ENCODE data around the gene CCNF.

DNA sequence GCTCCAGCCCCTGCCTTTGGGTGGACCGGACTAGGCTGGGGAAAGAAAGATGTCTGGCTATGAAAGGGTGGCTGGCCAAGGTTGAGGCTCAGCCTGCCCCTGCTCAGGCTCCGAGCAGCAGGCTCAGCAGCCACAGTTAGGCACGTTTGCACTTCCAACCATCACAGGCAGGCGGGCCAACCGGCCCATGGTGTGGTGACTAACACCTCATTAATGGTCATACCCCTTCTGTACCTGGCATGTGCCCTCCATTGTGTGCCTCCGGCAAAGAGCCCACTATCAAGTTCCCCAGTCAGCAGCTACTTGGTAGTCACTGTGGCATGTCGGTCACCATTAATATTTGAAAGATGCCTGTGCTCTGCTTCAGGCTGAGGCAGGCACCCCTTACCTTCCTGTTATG, 52.4 kb downstream of the CCNF start:
- TF ChIP-seq, protein P1, sequence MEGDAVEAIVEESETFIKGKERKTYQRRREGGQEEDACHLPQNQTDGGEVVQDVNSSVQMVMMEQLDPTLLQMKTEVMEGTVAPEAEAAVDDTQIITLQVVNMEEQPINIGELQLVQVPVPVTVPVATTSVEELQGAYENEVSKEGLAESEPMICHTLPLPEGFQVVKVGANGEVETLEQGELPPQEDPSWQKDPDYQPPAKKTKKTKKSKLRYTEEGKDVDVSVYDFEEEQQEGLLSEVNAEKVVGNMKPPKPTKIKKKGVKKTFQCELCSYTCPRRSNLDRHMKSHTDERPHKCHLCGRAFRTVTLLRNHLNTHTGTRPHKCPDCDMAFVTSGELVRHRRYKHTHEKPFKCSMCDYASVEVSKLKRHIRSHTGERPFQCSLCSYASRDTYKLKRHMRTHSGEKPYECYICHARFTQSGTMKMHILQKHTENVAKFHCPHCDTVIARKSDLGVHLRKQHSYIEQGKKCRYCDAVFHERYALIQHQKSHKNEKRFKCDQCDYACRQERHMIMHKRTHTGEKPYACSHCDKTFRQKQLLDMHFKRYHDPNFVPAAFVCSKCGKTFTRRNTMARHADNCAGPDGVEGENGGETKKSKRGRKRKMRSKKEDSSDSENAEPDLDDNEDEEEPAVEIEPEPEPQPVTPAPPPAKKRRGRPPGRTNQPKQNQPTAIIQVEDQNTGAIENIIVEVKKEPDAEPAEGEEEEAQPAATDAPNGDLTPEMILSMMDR (conservative IDR thresholded peaks at IDR 0.05; ENCODE audit: low read depth, low read length) = no peak
- no peak for TF ChIP-seq EZH2 (IDR thresholded peaks at IDR 0.05; ENCODE audit: borderline replicate concordance, low read depth, low read length, poor library complexity, severe bottlenecking)

Measured in A673 (cell line).